Brain microvascular endothelial cell (primary cell): ENCODE data around the gene PRR15L.

Experiments
- DNase-seq: peaks from one replicate; pipeline ENCODE4 v3.0.0-alpha.2; 2020
- H3K27ac ChIP-seq: fragments of 250-450 bp; sonication (Bioruptor Pico); 2 replicates; pipeline ENCODE4 v1.5.1; 2020; ENCODE audit warnings: mild to moderate bottlenecking, moderate library complexity
- H3K27me3 ChIP-seq: fragments of 250-450 bp; sonication (Bioruptor Pico); replicated peaks from 2 replicates; pipeline ENCODE4 v1.5.1; 2020; ENCODE audit warnings: mild to moderate bottlenecking
- H3K36me3 ChIP-seq: fragments of 250-450 bp; sonication (Bioruptor Pico); replicated peaks from 2 replicates; pipeline ENCODE4 v1.5.1; 2020; ENCODE audit warnings: mild to moderate bottlenecking
- H3K4me3 ChIP-seq: 2 replicates; pipeline ENCODE4 v1.5.1; 2011; ENCODE audit warnings: low read depth, mild to moderate bottlenecking, control low read depth, low read length, moderate library complexity
- CTCF ChIP-seq: IDR thresholded peaks from 2 replicates; pipeline ENCODE4 v1.5.1; 2011; ENCODE audit warnings: low read depth, mild to moderate bottlenecking, moderate library complexity, low read length, control low read depth, inconsistent platforms; ENCODE audit errors: missing control alignments
- in situ Hi-C: cut with HindIII; loops from 2 replicates; pipeline ENCODE4 v1.10.0; 2017; ENCODE audit warnings: low sequenced_read_pairs, low pct_ligation_motif_present

The PRR15L gene

GRCh38 chr17:47945080-47945479, 12.6 kb downstream of the PRR15L start:
- Histone ChIP-seq H3K27ac (no peak overlapping the region), H3K27me3 (no peaks in the 10 kb centered on the region), H3K36me3 (peaks cover 12% of the 10 kb centered on the region), H3K4me3 (no peak overlapping the region)
- no peak for DNase-seq
- in situ Hi-C loops = no loop called here
- TF ChIP-seq CTCF = no peak

GRCh38 chr17:47942568-47942967, 15.1 kb downstream of the PRR15L start:
- no peak for TF ChIP-seq CTCF
- no peak for DNase-seq
- H3K36me3 ChIP-seq = peaks cover 12% of the 10 kb centered on the region
- H3K4me3 ChIP-seq = peak overlapping the region; percentile 87
- H3K27me3 ChIP-seq = no peaks in the 10 kb centered on the region
- in situ Hi-C loops = no loop called here
- no peak overlapping the region for H3K27ac ChIP-seq

GRCh38 chr17:47942096-47942510, 15.6 kb downstream of the PRR15L start:
- peak overlapping the region; percentile 53 for H3K27ac ChIP-seq
- in situ Hi-C loops = no loop called here
- peaks cover 12% of the 10 kb centered on the region for H3K36me3 ChIP-seq
- TF ChIP-seq CTCF = no peak
- H3K4me3 ChIP-seq = peak overlapping the region; percentile 87
- H3K27me3 ChIP-seq = no peaks in the 10 kb centered on the region
- no peak for DNase-seq

- Histone ChIP-seq H3K27ac (peak within 1 kb of the TSS; percentile 53), H3K4me3 (peak within 1 kb of the TSS; percentile 87)
- in situ Hi-C loops = no loop called here
Observed at GRCh38 chr17:47941246-47942095, 16.2 kb downstream of the PRR15L start, which contains the start of gene PNPO. Gene PNPO (plus strand): TSS chr17:47941571. CDS start chr17:47941676, 105 bp downstream.

GRCh38 chr17:47937941-47938340, 19.7 kb downstream of the PRR15L start:
- Histone ChIP-seq H3K27ac (no peak overlapping the region), H3K4me3 (no peak overlapping the region), H3K36me3 (no peaks in the 10 kb centered on the region), H3K27me3 (no peaks in the 10 kb centered on the region)
- in situ Hi-C loops = no loop called here
- TF ChIP-seq CTCF = no peak
- no peak for DNase-seq

More at GRCh38 chr17:47941246-47942095, 16.2 kb downstream of the PRR15L start, which contains the start of gene PNPO:
- Histone ChIP-seq H3K27me3 (no peaks in the 10 kb centered on the region), H3K36me3 (peaks cover 12% of the 10 kb centered on the region)
- peak; percentile 99 for DNase-seq
- peak; percentile 13 for TF ChIP-seq CTCF
